ENCODE results near the gene IGFBPL1. TPM values are rescaled to one million over a fixed set of nuclear protein-coding genes. Genes with fewer than 3 reads are reported as not detected.
A peak's percentile ranks its signal among the peaks of the same experiment; 100 is the strongest.

IGFBPL1 gene
- polyA plus RNA-seq, 1 donor (not counting 4 experiments of a cell fraction or from before 2014, with no cell fraction given): not detected

DNA sequence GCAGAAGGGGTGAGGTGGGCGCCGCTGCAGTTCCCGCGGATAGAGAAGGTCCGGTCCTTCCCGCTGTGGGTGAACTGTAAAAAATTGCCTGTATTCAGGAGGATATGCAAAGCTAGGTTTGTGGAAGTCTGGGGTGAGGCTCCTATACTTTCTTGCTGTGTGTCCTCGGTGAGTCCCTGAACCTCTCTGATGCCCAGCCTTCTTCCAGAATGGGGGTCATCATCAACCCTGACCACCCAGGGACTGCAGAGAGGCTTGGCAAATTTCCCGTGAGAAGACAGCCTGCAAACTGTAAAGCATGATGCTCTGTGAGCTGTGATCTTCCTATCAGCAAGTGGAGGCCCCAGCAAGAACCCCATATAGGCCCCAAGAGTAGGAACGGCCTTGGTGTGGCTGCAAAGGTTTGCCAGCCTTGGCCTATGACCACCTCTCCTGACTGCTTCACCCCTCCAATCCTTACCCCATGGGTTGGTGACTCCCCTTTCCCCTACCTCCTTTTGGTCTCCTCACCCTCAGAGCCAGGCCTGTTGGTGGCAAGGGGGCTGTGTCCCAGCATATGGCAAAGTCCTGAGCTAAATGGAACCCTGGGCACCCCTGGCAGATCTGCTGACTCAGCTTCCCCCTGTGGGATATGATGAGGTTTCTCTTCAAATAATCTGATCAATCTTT lies 31.0 kb downstream of the IGFBPL1 start:
- TF ChIP-seq, protein P1, sequence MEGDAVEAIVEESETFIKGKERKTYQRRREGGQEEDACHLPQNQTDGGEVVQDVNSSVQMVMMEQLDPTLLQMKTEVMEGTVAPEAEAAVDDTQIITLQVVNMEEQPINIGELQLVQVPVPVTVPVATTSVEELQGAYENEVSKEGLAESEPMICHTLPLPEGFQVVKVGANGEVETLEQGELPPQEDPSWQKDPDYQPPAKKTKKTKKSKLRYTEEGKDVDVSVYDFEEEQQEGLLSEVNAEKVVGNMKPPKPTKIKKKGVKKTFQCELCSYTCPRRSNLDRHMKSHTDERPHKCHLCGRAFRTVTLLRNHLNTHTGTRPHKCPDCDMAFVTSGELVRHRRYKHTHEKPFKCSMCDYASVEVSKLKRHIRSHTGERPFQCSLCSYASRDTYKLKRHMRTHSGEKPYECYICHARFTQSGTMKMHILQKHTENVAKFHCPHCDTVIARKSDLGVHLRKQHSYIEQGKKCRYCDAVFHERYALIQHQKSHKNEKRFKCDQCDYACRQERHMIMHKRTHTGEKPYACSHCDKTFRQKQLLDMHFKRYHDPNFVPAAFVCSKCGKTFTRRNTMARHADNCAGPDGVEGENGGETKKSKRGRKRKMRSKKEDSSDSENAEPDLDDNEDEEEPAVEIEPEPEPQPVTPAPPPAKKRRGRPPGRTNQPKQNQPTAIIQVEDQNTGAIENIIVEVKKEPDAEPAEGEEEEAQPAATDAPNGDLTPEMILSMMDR (optimal IDR thresholded peaks at IDR 0.05 in 1 of 3, IDR thresholded peaks at IDR 0.05 in 1 of 3, conservative IDR thresholded peaks at IDR 0.05 in 1 of 3; ENCODE audit: extremely low read depth in 1 of 3, insufficient read depth in 2 of 3, low read length in 3 of 3): no peak
- no peak for TF ChIP-seq EZH2 (IDR thresholded peaks at IDR 0.05; ENCODE audit: low read length)
- peak overlapping the region; percentile 78 for H3K9ac ChIP-seq (ENCODE audit: control insufficient read depth, extremely low read depth, insufficient read depth, low read length)
- peak overlapping the region; percentile 32 for H3K27ac ChIP-seq (ENCODE audit: control insufficient read depth, insufficient read depth, low read length)
- H4K20me1 ChIP-seq (ENCODE audit: control insufficient read depth, extremely low read depth, insufficient read depth, low read length): no peaks in the 10 kb centered on the region
- FAIRE-seq: no peak
- H3K4me3 ChIP-seq (ENCODE audit: control insufficient read depth in 2 of 3, extremely low read depth in 1 of 3, insufficient read depth in 2 of 3, low read depth in 1 of 3, low read length in 3 of 3): peak overlapping the region; percentile 77 to 86 (median 78)
- peaks cover 6% of the 10 kb centered on the region for H3K79me2 ChIP-seq (ENCODE audit: control insufficient read depth, insufficient read depth, low read length)
- peaks cover 3% of the 10 kb centered on the region for H3K4me1 ChIP-seq (ENCODE audit: control insufficient read depth, extremely low read depth, insufficient read depth, low read length)
- peaks cover 5 to 12% of the 10 kb centered on the region in 2 experiments for H3K36me3 ChIP-seq (ENCODE audit: control insufficient read depth in 2 of 2, extremely low read depth in 1 of 2, insufficient read depth in 2 of 2, low read length in 2 of 2)
- peaks cover 12% of the 10 kb centered on the region for H3K27me3 ChIP-seq (ENCODE audit: control insufficient read depth, extremely low read depth, insufficient read depth, low read length)
- H3K9me3 ChIP-seq (ENCODE audit: control insufficient read depth, low read depth, low read length): no peaks in the 10 kb centered on the region
- no peaks in the 10 kb centered on the region for H3K9me1 ChIP-seq (ENCODE audit: control insufficient read depth, extremely low read depth, insufficient read depth, low read length)
- DNase-seq (ENCODE audit: low read depth, low spot score): no peak
- peak overlapping the region; percentile 95 for H3K4me2 ChIP-seq (ENCODE audit: control insufficient read depth, extremely low read depth, insufficient read depth, low read depth, low read length)
- H2AFZ ChIP-seq (ENCODE audit: control insufficient read depth, low read length): peak overlapping the region; percentile 95
- dilution Hi-C loops (cut with MboI; ENCODE audit: extremely low pct_ligation_motif_present, low sequenced_read_pairs): no loop called here

DNA sequence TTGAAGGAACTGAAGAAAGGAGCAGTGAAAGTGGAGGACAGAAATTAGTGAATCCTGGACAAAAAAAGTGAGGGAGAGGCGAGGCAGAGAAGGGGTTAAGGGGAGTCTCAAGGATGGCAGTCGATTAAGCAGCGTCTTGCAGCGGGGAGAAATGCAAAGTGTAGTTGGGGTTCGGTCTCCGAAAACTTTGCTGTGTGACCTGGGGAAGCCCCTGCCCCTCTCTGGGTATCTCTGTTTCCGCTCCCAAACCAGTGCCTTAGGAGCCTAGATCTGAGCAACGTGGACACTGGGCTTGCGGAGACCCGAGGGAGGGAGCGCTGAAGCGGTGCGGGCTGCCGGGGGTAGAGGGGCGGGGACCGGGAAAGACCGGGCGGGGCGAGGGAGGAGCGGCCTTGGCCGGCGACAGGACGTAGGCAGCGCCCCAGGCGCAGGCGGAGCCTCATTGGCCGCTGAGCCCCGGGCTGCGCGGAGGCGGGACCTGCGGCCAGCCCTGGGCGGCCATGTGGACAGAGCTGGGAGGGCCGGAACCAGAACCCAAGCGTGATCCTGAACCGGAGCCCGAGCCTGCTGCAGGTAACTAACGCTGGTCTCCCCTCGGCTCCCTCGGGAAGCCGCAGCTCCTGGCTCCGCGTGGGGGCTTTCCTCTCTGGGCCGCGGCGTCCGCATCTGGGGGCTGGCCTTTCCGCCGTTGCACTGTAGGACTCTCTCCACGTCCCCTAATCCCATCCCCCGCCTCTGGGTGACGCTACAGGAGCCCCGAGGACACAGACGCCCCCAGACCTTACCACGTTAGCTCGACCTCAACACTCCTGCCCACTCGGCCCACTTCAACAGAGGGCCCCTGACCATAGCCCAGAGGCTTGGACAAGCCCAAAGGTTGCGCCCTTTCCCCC lies 31.8 kb downstream of the IGFBPL1 start, which contains the start of gene ALDH1B1:
Gene ALDH1B1 (plus strand): TSS at position 468 of the 893 bp plus-strand sequence. CDS start 3,047 bp downstream, outside the sequence.
- Histone ChIP-seq H3K9me3 (ENCODE audit: control insufficient read depth, low read depth, low read length) (no peaks in the 10 kb centered on the region), H2AFZ (ENCODE audit: control insufficient read depth, low read length) (peak within 1 kb of the TSS; percentile 95)
- DNase-seq (ENCODE audit: low read depth, low spot score): peak; percentile 30

More for the DNA sequence above, 31.8 kb downstream of the IGFBPL1 start, which contains the start of gene ALDH1B1:
- peak within 1 kb of the TSS; percentile 78 for H3K9ac ChIP-seq (ENCODE audit: control insufficient read depth, extremely low read depth, insufficient read depth, low read length)
- H3K27me3 ChIP-seq (ENCODE audit: control insufficient read depth, extremely low read depth, insufficient read depth, low read length): peaks cover 12% of the 10 kb centered on the region
- peaks cover 6% of the 10 kb centered on the region for H3K79me2 ChIP-seq (ENCODE audit: control insufficient read depth, insufficient read depth, low read length)
- no peaks in the 10 kb centered on the region for H3K9me1 ChIP-seq (ENCODE audit: control insufficient read depth, extremely low read depth, insufficient read depth, low read length)
- peaks cover 3% of the 10 kb centered on the region for H3K4me1 ChIP-seq (ENCODE audit: control insufficient read depth, extremely low read depth, insufficient read depth, low read length)
- H3K4me2 ChIP-seq (ENCODE audit: control insufficient read depth, extremely low read depth, insufficient read depth, low read depth, low read length): peak within 1 kb of the TSS; percentile 95
- H3K27ac ChIP-seq (ENCODE audit: control insufficient read depth, insufficient read depth, low read length): peak within 1 kb of the TSS; percentile 32
- TF ChIP-seq EZH2 (IDR thresholded peaks at IDR 0.05; ENCODE audit: low read length): no peak
- TF ChIP-seq, protein P1 (optimal IDR thresholded peaks at IDR 0.05 in 1 of 3, IDR thresholded peaks at IDR 0.05 in 1 of 3, conservative IDR thresholded peaks at IDR 0.05 in 1 of 3; ENCODE audit: extremely low read depth in 1 of 3, insufficient read depth in 2 of 3, low read length in 3 of 3): peak in 1 of 3 experiments; percentile 3
- peaks cover 5 to 12% of the 10 kb centered on the region in 2 experiments for H3K36me3 ChIP-seq (ENCODE audit: control insufficient read depth in 2 of 2, extremely low read depth in 1 of 2, insufficient read depth in 2 of 2, low read length in 2 of 2)
- no peaks in the 10 kb centered on the region for H4K20me1 ChIP-seq (ENCODE audit: control insufficient read depth, extremely low read depth, insufficient read depth, low read length)
- dilution Hi-C loops (cut with MboI; ENCODE audit: extremely low pct_ligation_motif_present, low sequenced_read_pairs): no loop called here
- peak within 1 kb of the TSS; percentile 77 to 86 (median 78) for H3K4me3 ChIP-seq (ENCODE audit: control insufficient read depth in 2 of 3, extremely low read depth in 1 of 3, insufficient read depth in 2 of 3, low read depth in 1 of 3, low read length in 3 of 3)
- FAIRE-seq: no peak

All from keratinocyte (primary cell).